NCI-H748 treated with DMSO at 0.1 percent for 48 hours (cell line): ENCODE measurements around the gene HAND2.

Experiments
- DNase-seq: peaks from one replicate; lab custom pipeline; 2025; lab: John Stamatoyannopoulos, UW

The HAND2 gene

GRCh38 chr4:173529477-173530325 is at the start of gene HAND2:
Gene HAND2, minus strand, starts transcription at chr4:173530229. Its CDS starts 940 bp downstream, at chr4:173529289.
- DNase-seq, result peak; percentile 46

- DNase-seq, result no peak
Observed at GRCh38 chr4:173578956-173579355, 48.9 kb upstream of the HAND2 start.

GRCh38 chr4:173577963-173578362 is 47.9 kb upstream of the HAND2 start:
- DNase-seq, result no peak

GRCh38 chr4:173575482-173576152 is 45.6 kb upstream of the HAND2 start:
- DNase-seq, result no peak

- no peak for DNase-seq
Observed at GRCh38 chr4:173573725-173574124, 43.7 kb upstream of the HAND2 start.

- no peak for DNase-seq
Observed at GRCh38 chr4:173573286-173573685, 43.3 kb upstream of the HAND2 start.

GRCh38 chr4:173572493-173573129 is 42.6 kb upstream of the HAND2 start:
- DNase-seq, result no peak

- no peak for DNase-seq
Observed at GRCh38 chr4:173571620-173572019, 41.6 kb upstream of the HAND2 start.

- no peak for DNase-seq
Observed at GRCh38 chr4:173565281-173565680, 35.3 kb upstream of the HAND2 start.

- no peak for DNase-seq
Observed at GRCh38 chr4:173564461-173564860, 34.4 kb upstream of the HAND2 start.

- no peak for DNase-seq
Observed at GRCh38 chr4:173560896-173561295, 30.9 kb upstream of the HAND2 start.

- DNase-seq, result peak; percentile 19
Observed at GRCh38 chr4:173556398-173557131, 26.5 kb upstream of the HAND2 start.

GRCh38 chr4:173547889-173548288 is 17.9 kb upstream of the HAND2 start:
- DNase-seq, result no peak

- DNase-seq, result no peak
Observed at GRCh38 chr4:173546776-173547175, 16.7 kb upstream of the HAND2 start.

- DNase-seq, result no peak
Observed at GRCh38 chr4:173545440-173545839, 15.4 kb upstream of the HAND2 start.

- no peak for DNase-seq
Observed at GRCh38 chr4:173543266-173543665, 13.2 kb upstream of the HAND2 start.

GRCh38 chr4:173539986-173540385 is 10.0 kb upstream of the HAND2 start:
- no peak for DNase-seq

- peak; percentile 59 for DNase-seq
Observed at GRCh38 chr4:173538909-173539445, 8.9 kb upstream of the HAND2 start.

GRCh38 chr4:173538148-173538908 is 8.3 kb upstream of the HAND2 start:
- peak; percentile 47 for DNase-seq

- no peak for DNase-seq
Observed at GRCh38 chr4:173537613-173538147, 7.7 kb upstream of the HAND2 start.
